HepG2 (cell line): ENCODE measurements around the gene PSMD5.

Source experiments
- CERS6 ChIP-seq: sonication (generic); formaldehyde crosslinking; IDR thresholded peaks from 2 replicates; pipeline ENCODE4 v1.5.0; 2020; ENCODE audit warnings: missing genetic modification reagents
- HNRNPK ChIP-seq: fragments of 200-400 bp; formaldehyde crosslinking; IDR thresholded peaks from 2 replicates; pipeline ENCODE4 v1.6.1; 2018; ENCODE audit warnings: low read length, low read depth, moderate library complexity, mild to moderate bottlenecking; ENCODE audit not compliant: poor library complexity, severe bottlenecking
- KLF15 ChIP-seq: sonication (generic); formaldehyde crosslinking; IDR thresholded peaks from 2 replicates; pipeline ENCODE4 v1.8.1; 2023; ENCODE audit warnings: borderline replicate concordance, mild to moderate bottlenecking, inconsistent platforms, missing genetic modification reagents, mixed read lengths
- MXI1 ChIP-seq: IDR thresholded peaks from 3 replicates; pipeline ENCODE4 v1.6.1; 2012; ENCODE audit warnings: low read depth, low read length, inconsistent platforms, borderline replicate concordance
- NBN ChIP-seq: fragments of 450-650 bp; conservative IDR thresholded peaks from 2 replicates; pipeline ENCODE4 v1.6.1; 2017
- TCF7 ChIP-seq: sonication (generic); IDR thresholded peaks from 2 replicates; pipeline ENCODE4 v1.6.1; 2016; ENCODE audit warnings: antibody characterized with exemption, low read depth
- ZFP36 ChIP-seq: fragments of 150-350 bp; IDR thresholded peaks from 2 replicates; pipeline ENCODE4 v1.6.1; 2018; ENCODE audit warnings: borderline replicate concordance, low read length, low read depth; ENCODE audit not compliant: partially characterized antibody

- TF ChIP-seq ZFP36: no peak
- no peak for TF ChIP-seq MXI1
- no peak for TF ChIP-seq CERS6 (CRISPR knock-in tag)
- TF ChIP-seq KLF15 (CRISPR knock-in tag): no peak
- TF ChIP-seq HNRNPK: no peak
- TF ChIP-seq NBN: no peak
- TF ChIP-seq TCF7: no peak
These were observed 22.0 kb upstream of the PSMD5 start for GRCh38 chr9:120864719-120865118.
